GM19193 (cell line): Measurements from ENCODE around the gene SETD2.

Experiments
- POLR2A ChIP-seq: IDR thresholded peaks from 4 replicates; pipeline ENCODE4 v1.6.1; 2011; ENCODE audit not compliant: insufficient read depth, insufficient read length; ENCODE audit errors: extremely low read depth

SETD2 gene

DNA sequence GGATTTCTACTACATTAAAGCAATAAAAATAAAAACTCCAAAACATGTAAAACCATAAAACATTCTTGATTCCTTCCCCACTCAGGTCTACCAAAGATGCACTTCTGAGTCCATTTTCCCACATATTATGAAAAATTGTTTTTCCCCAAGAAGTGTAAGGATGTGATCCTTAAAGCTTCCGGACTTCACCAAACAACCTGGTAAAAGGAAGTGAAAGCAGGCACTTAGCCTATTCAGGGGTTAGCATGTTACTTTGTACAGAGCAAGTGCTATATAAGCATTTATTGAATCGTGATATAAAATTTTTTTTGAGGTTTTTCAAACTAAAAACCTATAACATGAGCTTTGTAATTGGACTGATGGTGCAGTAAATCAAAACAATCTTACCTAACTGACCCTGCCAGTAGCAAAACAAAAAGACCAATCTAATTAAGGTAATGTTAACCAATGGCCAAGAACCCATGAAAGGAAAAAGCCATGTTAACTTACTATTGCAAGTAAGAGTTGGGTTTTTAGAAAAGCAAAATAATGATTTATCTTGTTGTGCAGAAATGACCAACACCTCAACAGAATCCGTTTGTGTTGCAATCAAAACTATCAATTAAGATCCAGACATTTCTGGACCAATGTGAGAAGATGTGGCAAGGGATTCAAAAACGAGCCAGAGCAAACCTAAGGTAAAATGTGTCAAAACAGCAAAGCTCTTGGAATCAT is 1.8 kb downstream of the SETD2 start:
- TF ChIP-seq POLR2A, result no peak

DNA sequence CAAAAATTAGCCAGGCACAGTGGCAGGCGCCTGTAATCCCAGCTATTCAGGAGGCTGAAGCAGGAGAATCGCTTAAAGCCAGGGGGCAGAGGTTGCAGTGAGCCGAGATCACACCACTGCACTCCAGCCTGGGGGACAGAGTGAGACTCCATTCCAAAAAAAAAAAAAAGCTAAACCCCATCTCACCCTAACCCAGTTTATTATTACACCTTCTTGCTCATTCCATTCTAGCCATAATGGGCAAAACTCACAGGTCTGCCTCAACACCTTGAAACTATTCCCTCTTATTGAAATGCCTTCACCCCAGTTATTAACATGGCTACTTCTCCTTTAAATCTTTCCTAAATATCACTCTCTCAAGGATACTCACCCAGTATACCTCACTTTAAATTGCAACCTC is 4.1 kb downstream of the SETD2 start:
- no peak for TF ChIP-seq POLR2A

DNA sequence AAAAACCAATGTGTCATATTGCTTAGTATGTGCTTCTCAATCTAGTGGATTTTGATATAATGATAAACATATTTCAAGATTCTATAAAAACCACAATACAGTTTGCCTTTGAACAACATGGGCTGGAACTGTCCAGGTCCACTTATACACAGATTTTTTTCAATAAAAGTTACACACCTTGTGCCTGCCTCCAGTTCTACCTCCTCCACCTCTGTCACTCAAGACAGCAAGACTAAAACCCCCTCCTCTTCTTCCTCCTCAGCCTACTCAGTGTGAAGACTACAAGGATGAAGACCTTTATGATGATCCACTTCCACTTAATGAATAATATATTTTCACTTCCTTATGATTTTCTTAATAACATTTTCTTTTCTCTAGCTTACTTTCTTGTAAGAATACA is 5.7 kb downstream of the SETD2 start:
- TF ChIP-seq POLR2A, result no peak

- no peak for TF ChIP-seq POLR2A
These were observed 7.5 kb downstream of the SETD2 start for GRCh38 chr3:47156396-47156795.

DNA sequence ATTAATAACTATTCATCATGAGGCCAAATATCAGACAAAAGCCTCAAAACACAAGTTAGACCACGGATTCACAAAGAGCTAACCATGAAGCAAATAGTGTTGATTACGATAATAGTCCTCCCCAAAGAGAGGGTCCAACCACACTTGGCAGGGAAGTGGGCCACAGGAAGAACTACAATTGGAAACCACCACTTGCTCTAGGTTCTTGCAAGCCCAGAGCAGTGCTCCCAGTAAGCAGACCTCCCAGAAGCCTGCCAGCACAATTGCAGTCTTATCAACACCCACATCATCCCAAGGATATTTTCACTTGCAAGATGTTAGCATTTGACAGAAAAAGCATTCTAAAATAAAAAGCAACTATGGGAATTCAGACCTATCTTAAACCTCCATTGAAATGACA is 11.3 kb downstream of the SETD2 start:
- TF ChIP-seq POLR2A, result no peak

- TF ChIP-seq POLR2A, result no peak
These were observed 12.1 kb downstream of the SETD2 start for GRCh38 chr3:47151836-47152235.

DNA sequence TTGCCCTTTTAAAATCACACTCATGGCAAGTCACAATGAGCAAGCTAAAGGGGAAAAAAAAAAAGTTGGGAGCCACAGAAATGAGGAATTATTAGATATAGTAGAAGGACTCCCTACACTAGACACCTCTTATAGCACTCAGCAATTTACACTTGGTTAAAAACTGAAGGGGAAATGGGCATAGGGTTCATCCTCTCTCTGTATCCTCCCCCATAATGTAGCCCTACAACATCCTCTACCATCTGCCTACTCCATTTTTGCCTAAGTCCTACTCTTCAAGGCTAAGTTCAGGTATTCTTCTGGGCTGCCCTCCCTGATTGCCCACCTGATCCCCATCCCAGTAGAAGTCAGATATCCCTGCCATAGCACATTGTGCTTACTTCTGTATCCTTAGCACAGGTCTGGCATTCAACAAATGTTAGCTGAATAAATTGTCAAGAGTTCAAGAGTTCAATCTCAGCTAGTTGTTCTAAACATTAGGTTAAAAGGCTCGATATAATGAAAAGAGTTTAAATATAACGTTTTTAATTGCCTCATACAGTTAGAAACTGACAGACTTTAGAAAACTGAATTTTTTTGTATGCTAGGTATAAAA is 14.5 kb downstream of the SETD2 start:
- no peak for TF ChIP-seq POLR2A

GRCh38 chr3:47145272-47145671 is 18.6 kb downstream of the SETD2 start:
- no peak for TF ChIP-seq POLR2A

DNA sequence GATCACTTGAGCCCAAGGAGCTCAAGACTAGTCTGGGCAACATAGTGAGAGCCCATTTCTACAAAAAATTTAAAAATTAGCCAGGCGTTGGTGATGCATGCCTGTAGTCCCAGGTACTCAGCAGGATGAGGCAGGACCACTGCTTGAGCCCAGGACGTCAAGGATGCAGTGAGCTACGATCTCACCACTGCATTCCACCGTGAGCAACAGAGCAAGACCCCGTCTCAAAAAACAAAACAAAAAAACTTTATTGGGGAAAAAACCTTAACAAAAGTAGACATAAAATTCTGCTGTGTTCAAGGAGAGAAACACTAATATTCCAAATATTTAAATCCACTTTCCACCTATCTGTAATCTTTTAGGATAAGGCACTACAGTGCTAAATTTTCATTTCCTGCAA is 20.8 kb downstream of the SETD2 start:
- TF ChIP-seq POLR2A, result no peak

GRCh38 chr3:47134311-47134710 is 29.6 kb downstream of the SETD2 start:
- TF ChIP-seq POLR2A, result no peak

DNA sequence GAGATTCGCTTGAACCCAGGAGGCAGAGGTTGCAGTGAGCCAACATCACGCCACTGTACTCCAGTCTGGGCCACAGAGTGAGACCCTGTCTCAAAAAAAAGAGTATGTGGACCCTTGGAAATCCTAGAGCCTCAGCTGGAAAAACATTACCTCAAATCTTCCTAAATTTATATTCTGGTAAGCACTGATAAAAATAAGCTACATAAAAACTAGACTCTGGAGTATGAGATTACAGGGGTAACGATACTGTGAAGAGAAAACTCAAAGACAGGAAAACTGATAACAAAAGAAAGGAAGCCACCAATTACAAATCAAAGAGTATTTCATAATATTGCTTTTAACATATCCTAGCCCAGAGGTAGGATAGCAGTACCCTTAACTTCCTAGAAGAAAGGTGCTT is 30.3 kb downstream of the SETD2 start:
- TF ChIP-seq POLR2A, result no peak

DNA sequence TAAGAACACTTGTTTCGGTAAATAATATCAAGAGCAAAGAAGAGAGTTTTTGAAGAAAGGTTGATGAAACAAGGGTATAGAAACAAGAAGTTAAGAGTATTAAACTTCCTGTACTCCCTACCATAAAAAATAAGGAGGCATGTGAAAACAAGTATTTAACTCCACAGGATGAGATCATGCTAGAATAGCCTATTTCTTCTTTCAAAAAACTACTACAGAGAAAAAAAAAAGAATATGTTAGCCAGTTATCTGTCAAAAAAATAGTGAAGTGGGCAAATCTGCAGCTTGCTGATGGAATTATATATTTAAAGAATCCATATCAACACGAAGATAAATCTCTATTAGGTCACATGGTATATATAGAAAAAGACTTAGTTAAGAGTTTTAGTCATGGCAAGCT is 33.4 kb downstream of the SETD2 start:
- no peak for TF ChIP-seq POLR2A

DNA sequence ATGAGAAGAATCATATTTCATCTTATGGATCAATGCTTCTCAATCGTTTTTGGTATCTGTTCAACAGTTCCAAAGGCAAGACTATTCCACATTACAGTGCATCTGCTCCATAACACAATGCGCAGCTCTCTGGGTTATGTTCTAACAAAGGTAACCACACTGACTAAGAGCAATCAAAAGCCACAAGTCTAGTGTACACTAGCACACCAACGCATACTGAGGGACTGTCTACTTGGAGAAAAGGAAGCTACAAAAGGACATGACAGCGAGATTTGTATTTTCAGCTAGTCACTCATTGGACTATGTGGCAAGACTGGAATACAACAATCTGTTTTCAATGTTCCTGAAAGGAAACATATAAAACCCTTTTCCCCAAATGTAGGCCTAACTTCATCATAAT is 35.8 kb downstream of the SETD2 start:
- TF ChIP-seq POLR2A, result no peak

DNA sequence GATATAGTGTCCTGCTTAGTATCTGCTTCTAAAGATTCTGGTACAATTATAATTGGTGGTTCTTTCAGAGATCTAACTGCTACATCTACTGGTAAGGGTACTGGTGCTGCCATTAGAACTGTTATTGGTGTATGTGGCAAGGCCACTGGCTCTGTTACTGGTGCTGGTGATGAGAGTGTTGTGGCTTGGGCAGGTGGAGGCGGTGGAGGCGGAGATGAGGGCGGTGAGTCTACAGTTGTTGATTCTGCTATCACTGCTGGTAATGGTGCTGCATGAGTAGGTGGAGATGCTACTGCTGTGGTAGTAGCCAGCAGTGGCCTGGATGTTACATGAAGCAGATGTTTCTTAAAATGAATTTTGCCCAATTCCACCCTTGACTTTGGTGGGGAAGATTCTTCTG is 40.1 kb downstream of the SETD2 start:
- no peak for TF ChIP-seq POLR2A

DNA sequence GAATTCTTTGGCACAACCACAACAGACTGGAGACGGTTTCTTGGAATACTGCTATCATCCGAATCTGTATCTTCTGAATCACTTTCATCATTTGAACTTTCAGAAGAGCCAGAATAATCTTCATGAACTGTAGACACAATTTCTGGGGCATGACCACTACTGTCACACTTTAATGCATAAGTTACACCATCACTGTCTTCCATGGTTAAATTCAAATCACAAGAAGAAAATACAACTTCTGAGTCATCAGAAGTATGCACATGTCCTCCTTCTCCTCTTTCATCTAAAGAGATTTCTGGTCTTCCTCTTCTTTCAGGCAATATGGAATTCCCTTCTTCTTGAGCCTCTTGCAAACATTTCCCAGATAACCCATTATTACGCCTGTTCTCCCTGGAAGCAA is 42.5 kb downstream of the SETD2 start:
- TF ChIP-seq POLR2A, result no peak

- TF ChIP-seq POLR2A, result no peak
These were observed 43.8 kb downstream of the SETD2 start for GRCh38 chr3:47120138-47120537.

DNA sequence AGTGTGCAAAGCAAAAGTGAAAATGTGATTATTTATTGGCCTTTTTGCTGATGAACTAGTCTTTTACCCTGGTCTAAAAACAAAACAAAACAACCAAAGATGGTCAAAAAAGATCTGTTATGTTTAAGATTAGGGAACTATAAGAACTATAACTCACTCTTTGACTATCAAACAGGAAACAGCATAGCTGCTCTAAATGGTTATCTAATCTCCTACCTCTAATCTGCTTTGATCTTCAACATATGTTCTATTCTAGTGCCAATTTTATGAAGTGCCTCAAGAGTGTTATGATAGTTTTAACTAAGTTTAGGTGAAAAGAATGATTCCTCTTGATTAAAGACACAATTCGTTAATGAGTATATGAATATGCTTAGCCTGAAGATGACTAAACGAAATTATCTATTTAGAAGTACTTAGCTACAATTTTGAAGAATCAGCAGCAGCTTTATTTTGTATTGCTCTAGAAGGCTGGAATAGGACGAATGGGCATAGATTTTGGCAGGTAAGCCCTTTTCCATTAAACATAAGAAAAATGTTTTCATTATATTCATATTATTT is 46.0 kb downstream of the SETD2 start:
- no peak for TF ChIP-seq POLR2A

- TF ChIP-seq POLR2A, result no peak
These were observed 50.1 kb downstream of the SETD2 start for GRCh38 chr3:47113669-47114365.
